Stomach (tissue), 9 donors: ENCODE data around the gene R3HDM2. TPM values are rescaled to one million over a fixed set of nuclear protein-coding genes. Genes with fewer than 3 reads are reported as not detected.

ENCODE experiments used
- DNase-seq, 2 donors: peaks; one replicate each; pipeline versions ENCODE4 v3.0.0 to v3.0.0-alpha.2; 2013 to 2019
- H3K27ac ChIP-seq, 5 donors: fragments of 200-600 bp in 4 of 5; sonication (generic) in 4 of 5; one replicate each; pipeline ENCODE4 v1.5.1; 2013 to 2019; ENCODE audit warnings: mild to moderate bottlenecking in 1 of 5, moderate library complexity in 1 of 5
- H3K27me3 ChIP-seq, 3 donors: fragments of 200-600 bp; sonication (generic); one replicate each; pipeline ENCODE4 v1.5.1; 2017 to 2019; ENCODE audit warnings: mixed run types in 1 of 3
- H3K36me3 ChIP-seq, 4 donors: fragments of 200-600 bp; sonication (generic); 1 replicate in 3 of 4; 2 replicates in 1 of 4; pipeline ENCODE4 v1.5.1; 2016 to 2019
- H3K4me1 ChIP-seq, 4 donors: fragments of 200-600 bp; sonication (generic); one replicate each; pipeline ENCODE4 v1.5.1; 2016 to 2019
- H3K4me3 ChIP-seq, 4 donors: fragments of 200-600 bp; sonication (generic) in 3 of 4; one replicate each; pipeline ENCODE4 v1.5.1; 2016 to 2019; ENCODE audit warnings: mild to moderate bottlenecking in 1 of 4
- H3K9me3 ChIP-seq, 4 donors: fragments of 200-600 bp; sonication (generic); one replicate each; pipeline ENCODE4 v1.5.1; 2016 to 2019
- EP300 ChIP-seq: sonication (generic); formaldehyde crosslinking; IDR thresholded peaks from one replicate; pipeline ENCODE4 v1.6.1; 2017; ENCODE audit warnings: antibody characterized with exemption
- POLR2A ChIP-seq, 4 donors: fragments of 450-650 bp; IDR thresholded peaks; one replicate each; pipeline ENCODE4 v1.6.1; 2016; ENCODE audit warnings: antibody characterized with exemption in 4 of 4, control low read depth in 2 of 4, mild to moderate bottlenecking in 1 of 4, moderate library complexity in 1 of 4
- POLR2AphosphoS5 ChIP-seq, 3 donors: sonication (generic); formaldehyde crosslinking; IDR thresholded peaks; one replicate each; pipeline ENCODE4 v1.6.1; 2016; ENCODE audit warnings: antibody characterized with exemption in 3 of 3
- WGBS, 5 donors: extraction: QIAGEN DNeasy Blood & Tissue Kit in 3 of 5; methylation state at CpG; one replicate each; pipeline versions ENCODE4 v1.1.5 to v1.1.7; 2013 to 2018; 5-methylcytosine and 5-hydroxymethylcytosine counted together
- intact Hi-C: fragments of 100-400 bp; cut with DNase I; formaldehyde crosslinking; loops from one replicate; pipeline ENCODE4 v1.15.1; 2023; ENCODE audit warnings: low total_unique reads
- polyA plus RNA-seq, 3 donors: library from polyadenylated mRNA; stranded (reverse); fragments of 200-250 nt; gene quantifications; one replicate each; pipeline ENCODE4 v1.2.3, GENCODE V29; 2013
- total RNA-seq, 5 donors: library from RNA; depleted of rRNA; stranded (reverse); fragments of >200 nt; gene quantifications; one replicate each; pipeline versions ENCODE4 v1.1.0 to v1.2.3, GENCODE V29; 2014 to 2016
- TF ChIP-seq, protein P1 (sequence below), 7 experiments: fragments of 450-650 bp in 4 of 7; fragments of 200-600 bp in 3 of 7; sonication (generic) in 3 of 7; IDR thresholded peaks; one replicate each; pipeline ENCODE4 v1.5.1; 2016 to 2019; ENCODE audit warnings: antibody characterized with exemption in 7 of 7, control low read depth in 2 of 7, mild to moderate bottlenecking in 1 of 7
- donor health status: healthy with polysubstance abuse.
- donor health status: Bipolar disorder and iron deficiency.
- donor health status: healthy.

Gene R3HDM2
- total and polyA plus RNA-seq, 8 donors = 12.4 to 64.3 (median 24.5) TPM

DNA sequence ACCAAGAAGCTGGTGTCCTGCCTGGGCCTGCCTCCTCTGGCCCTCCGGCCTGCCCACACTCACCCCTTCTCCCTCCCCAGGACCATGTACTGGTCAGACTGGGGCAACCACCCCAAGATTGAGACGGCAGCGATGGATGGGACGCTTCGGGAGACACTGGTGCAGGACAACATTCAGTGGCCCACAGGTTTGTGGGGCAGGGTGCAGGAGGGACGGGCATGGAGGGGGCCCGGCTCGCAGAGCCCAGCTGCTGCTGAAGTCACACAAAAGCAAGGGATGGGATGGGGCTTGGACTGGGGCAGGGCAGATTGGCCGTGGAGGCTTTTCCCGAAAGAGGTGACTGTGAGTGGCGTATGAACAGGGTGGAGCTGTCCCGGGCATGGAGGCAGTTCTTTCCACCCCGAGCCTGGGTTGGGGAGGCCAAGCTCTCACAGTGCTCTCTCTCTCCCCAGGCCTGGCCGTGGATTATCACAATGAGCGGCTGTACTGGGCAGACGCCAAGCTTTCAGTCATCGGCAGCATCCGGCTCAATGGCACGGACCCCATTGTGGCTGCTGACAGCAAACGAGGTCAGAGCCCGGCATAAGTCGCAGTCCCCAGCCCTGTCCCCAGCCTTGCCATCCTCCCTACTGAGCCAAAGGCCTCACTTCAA is 222.1 kb downstream of the R3HDM2 start:
- H3K36me3 ChIP-seq = peaks cover 43 to 91% (median 89%) of the 10 kb centered on the region in 4 donors
- peak overlapping the region in 1 of 5 donors; percentile 22 for H3K27ac ChIP-seq
- intact Hi-C loops = no loop called here
- TF ChIP-seq EP300 = no peak
- no peak for TF ChIP-seq POLR2A (IDR thresholded peaks at IDR 0.05)
- TF ChIP-seq, protein P1, sequence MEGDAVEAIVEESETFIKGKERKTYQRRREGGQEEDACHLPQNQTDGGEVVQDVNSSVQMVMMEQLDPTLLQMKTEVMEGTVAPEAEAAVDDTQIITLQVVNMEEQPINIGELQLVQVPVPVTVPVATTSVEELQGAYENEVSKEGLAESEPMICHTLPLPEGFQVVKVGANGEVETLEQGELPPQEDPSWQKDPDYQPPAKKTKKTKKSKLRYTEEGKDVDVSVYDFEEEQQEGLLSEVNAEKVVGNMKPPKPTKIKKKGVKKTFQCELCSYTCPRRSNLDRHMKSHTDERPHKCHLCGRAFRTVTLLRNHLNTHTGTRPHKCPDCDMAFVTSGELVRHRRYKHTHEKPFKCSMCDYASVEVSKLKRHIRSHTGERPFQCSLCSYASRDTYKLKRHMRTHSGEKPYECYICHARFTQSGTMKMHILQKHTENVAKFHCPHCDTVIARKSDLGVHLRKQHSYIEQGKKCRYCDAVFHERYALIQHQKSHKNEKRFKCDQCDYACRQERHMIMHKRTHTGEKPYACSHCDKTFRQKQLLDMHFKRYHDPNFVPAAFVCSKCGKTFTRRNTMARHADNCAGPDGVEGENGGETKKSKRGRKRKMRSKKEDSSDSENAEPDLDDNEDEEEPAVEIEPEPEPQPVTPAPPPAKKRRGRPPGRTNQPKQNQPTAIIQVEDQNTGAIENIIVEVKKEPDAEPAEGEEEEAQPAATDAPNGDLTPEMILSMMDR (IDR thresholded peaks at IDR 0.05) = no peak
- no peak for TF ChIP-seq POLR2AphosphoS5 (IDR thresholded peaks at IDR 0.05)
- H3K9me3 ChIP-seq = no peaks in the 10 kb centered on the region
- DNase-seq = no peak
- H3K4me1 ChIP-seq = peaks cover 0 to 10% (median 7%) of the 10 kb centered on the region in 4 donors
- 62 to 81% (median 74%) methylated on average over 15 to 22 of the region's 22 CpGs for WGBS, 5 donors
- no peak overlapping the region for H3K4me3 ChIP-seq
- peaks cover 0 to 4% (median 0%) of the 10 kb centered on the region in 3 donors for H3K27me3 ChIP-seq

GRCh38 chr12:57207731-57208630 is 222.9 kb downstream of the R3HDM2 start:
- intact Hi-C loops = no loop called here

GRCh38 chr12:57205931-57206330 is 224.9 kb downstream of the R3HDM2 start:
- TF ChIP-seq POLR2AphosphoS5 (IDR thresholded peaks at IDR 0.05) = no peak
- TF ChIP-seq, protein P1 (IDR thresholded peaks at IDR 0.05) = no peak
- intact Hi-C loops = no loop called here
- H3K4me3 ChIP-seq = no peak overlapping the region
- H3K4me1 ChIP-seq = no peaks in the 10 kb centered on the region
- H3K27ac ChIP-seq = no peak overlapping the region
- WGBS, 5 donors = 78 to 98% (median 86%) methylated on average over 7 of the region's 7 CpGs
- H3K27me3 ChIP-seq = no peaks in the 10 kb centered on the region
- no peak for DNase-seq
- no peaks in the 10 kb centered on the region for H3K9me3 ChIP-seq
- peaks cover 62 to 100% (median 98%) of the 10 kb centered on the region in 4 donors for H3K36me3 ChIP-seq

More at GRCh38 chr12:57207731-57208630, 222.9 kb downstream of the R3HDM2 start:
- peak overlapping the region in 1 of 5 donors; percentile 22 for H3K27ac ChIP-seq
- H3K27me3 ChIP-seq = no peaks in the 10 kb centered on the region
- no peaks in the 10 kb centered on the region for H3K9me3 ChIP-seq
- no peak overlapping the region for H3K4me3 ChIP-seq
- 87 to 92% (median 89%) methylated on average over 21 to 29 of the region's 29 CpGs for WGBS, 5 donors
- peaks cover 48 to 99% (median 97%) of the 10 kb centered on the region in 4 donors for H3K36me3 ChIP-seq
- no peak for TF ChIP-seq EP300
- TF ChIP-seq POLR2AphosphoS5 (IDR thresholded peaks at IDR 0.05) = no peak
- TF ChIP-seq, protein P1 (IDR thresholded peaks at IDR 0.05) = no peak
- TF ChIP-seq POLR2A (IDR thresholded peaks at IDR 0.05) = no peak
- H3K4me1 ChIP-seq = peaks cover 0 to 4% (median 2%) of the 10 kb centered on the region in 4 donors
- no peak for DNase-seq

GRCh38 chr12:57205186-57205585 is 225.7 kb downstream of the R3HDM2 start:
- Histone ChIP-seq H3K27ac (no peak overlapping the region), H3K36me3 (peaks cover 66 to 100% (median 98%) of the 10 kb centered on the region in 4 donors), H3K4me1 (no peaks in the 10 kb centered on the region), H3K9me3 (no peaks in the 10 kb centered on the region), H3K27me3 (no peaks in the 10 kb centered on the region), H3K4me3 (no peak overlapping the region)
- DNase-seq = no peak
- TF ChIP-seq POLR2A (IDR thresholded peaks at IDR 0.05) = no peak
- 93 to 97% (median 96%) methylated on average over 17 to 26 of the region's 26 CpGs for WGBS, 5 donors
- intact Hi-C loops = no loop called here
